HEK293T (cell line): ENCODE results near the gene APP.

ENCODE experiments used
- ARNT ChIP-seq: fragments of 450-650 bp; IDR thresholded peaks from 2 replicates; pipeline ENCODE4 v1.6.1; 2017; ENCODE audit warnings: mild to moderate bottlenecking
- BHLHE40 ChIP-seq: fragments of 450-650 bp; IDR thresholded peaks from 2 replicates; pipeline ENCODE4 v1.6.1; 2016; ENCODE audit warnings: mild to moderate bottlenecking, moderate library complexity, borderline replicate concordance
- CTBP1 ChIP-seq: fragments of 450-650 bp; IDR thresholded peaks from 2 replicates; pipeline ENCODE4 v1.6.1; 2016; ENCODE audit warnings: borderline replicate concordance
- FOXM1 ChIP-seq: fragments of 450-650 bp; IDR thresholded peaks from 2 replicates; pipeline ENCODE4 v1.6.1; 2017; ENCODE audit warnings: mild to moderate bottlenecking, borderline replicate concordance
- HDGF ChIP-seq: fragments of 450-650 bp; IDR thresholded peaks from 2 replicates; pipeline ENCODE4 v1.6.1; 2017; ENCODE audit warnings: antibody characterized with exemption, borderline replicate concordance
- L3MBTL2 ChIP-seq: fragments of 450-650 bp; conservative IDR thresholded peaks from 2 replicates; pipeline ENCODE4 v1.6.1; 2016; ENCODE audit warnings: mild to moderate bottlenecking
- NFRKB ChIP-seq: fragments of 450-650 bp; IDR thresholded peaks from 2 replicates; pipeline ENCODE4 v1.6.1; 2016; ENCODE audit warnings: mild to moderate bottlenecking, moderate library complexity
- PKNOX1 ChIP-seq: fragments of 450-650 bp; IDR thresholded peaks from 2 replicates; pipeline ENCODE4 v1.6.1; 2016
- SP1 ChIP-seq: fragments of 450-650 bp; IDR thresholded peaks from 2 replicates; pipeline ENCODE4 v1.6.1; 2017
- TARDBP ChIP-seq: fragments of 450-650 bp; IDR thresholded peaks from 2 replicates; pipeline ENCODE4 v1.6.1; 2016

GRCh38 chr21:25872271-25872670 is 298.3 kb downstream of the APP start:
- TF ChIP-seq FOXM1 = no peak
- no peak for TF ChIP-seq TARDBP
- no peak for TF ChIP-seq SP1
- TF ChIP-seq BHLHE40 = no peak
- TF ChIP-seq L3MBTL2 = no peak
- no peak for TF ChIP-seq ARNT
- no peak for TF ChIP-seq CTBP1
- TF ChIP-seq NFRKB = no peak
- TF ChIP-seq PKNOX1 = no peak
- TF ChIP-seq HDGF = no peak
